Right atrium auricular region (tissue), 2 donors: ENCODE data around the gene KCNH5. TPM values are rescaled to one million over a fixed set of nuclear protein-coding genes. Genes with fewer than 3 reads are reported as not detected.
A peak's percentile ranks its signal among the peaks of the same experiment; 100 is the strongest.

Source experiments
- DNase-seq: peaks from one replicate; pipeline ENCODE4 v3.0.0-alpha.2; 2019; ENCODE audit warnings: low spot score
- H3K27ac ChIP-seq, 2 donors: fragments of 200-600 bp; sonication (generic); 1 replicate in 1 of 2; 2 replicates in 1 of 2; pipeline ENCODE4 v1.5.1; 2016 to 2019
- H3K27me3 ChIP-seq, 2 donors: fragments of 200-600 bp; sonication (generic); one replicate each; pipeline versions ENCODE4 v1.5.1 to v1.6.0; 2017 to 2019
- H3K36me3 ChIP-seq: fragments of 200-600 bp; sonication (generic); one replicate; pipeline ENCODE4 v1.5.1; 2016
- H3K4me1 ChIP-seq, 2 donors: fragments of 200-600 bp; sonication (generic); one replicate each; pipeline versions ENCODE4 v1.5.1 to v1.6.0; 2017 to 2019
- H3K4me3 ChIP-seq, 2 donors: fragments of 200-600 bp; sonication (generic); 1 replicate in 1 of 2; 2 replicates in 1 of 2; pipeline ENCODE4 v1.5.1; 2017 to 2019; ENCODE audit warnings: mild to moderate bottlenecking in 1 of 2, moderate library complexity in 1 of 2
- H3K9me3 ChIP-seq, 2 donors: fragments of 200-600 bp; sonication (generic); one replicate each; pipeline ENCODE4 v1.5.1; 2019
- total RNA-seq, 2 donors: library from RNA; depleted of rRNA; stranded (reverse); fragments of >200 nt; gene quantifications; one replicate each; pipeline ENCODE4 v1.1.0, GENCODE V29; 2016
- TF ChIP-seq, protein P1 (sequence below), 2 donors: fragments of 200-600 bp; sonication (generic); IDR thresholded peaks; one replicate each; pipeline ENCODE4 v1.5.1; 2019; ENCODE audit warnings: antibody characterized with exemption in 2 of 2

Gene KCNH5
- total RNA-seq, 2 donors from 2014 or later: 1.3 TPM; not detected in 1

DNA sequence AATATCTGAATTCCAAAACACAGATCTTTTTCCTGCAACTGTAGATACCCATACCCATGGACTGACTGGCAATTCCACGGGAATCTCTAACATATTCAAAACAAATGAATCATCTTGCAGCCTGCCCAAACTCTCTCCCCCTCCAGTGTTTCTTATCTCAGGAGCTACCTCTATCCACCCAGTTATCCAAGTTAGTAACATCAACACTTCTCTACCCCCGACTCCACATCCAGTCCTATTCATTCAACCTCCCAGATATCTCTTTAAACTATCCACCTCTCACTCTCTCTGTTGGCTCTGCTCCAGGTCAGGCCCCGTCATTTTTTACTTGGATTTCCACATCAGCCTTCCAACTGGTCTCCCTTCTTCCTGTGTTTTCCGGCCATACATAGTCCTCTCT, 6.7 kb upstream of the KCNH5 start:
- Histone ChIP-seq H3K27me3 (no peaks in the 10 kb centered on the region), H3K4me3 (no peak overlapping the region), H3K27ac (no peak overlapping the region), H3K4me1 (no peaks in the 10 kb centered on the region), H3K36me3 (no peaks in the 10 kb centered on the region), H3K9me3 (no peaks in the 10 kb centered on the region)
- no peak for DNase-seq
- TF ChIP-seq, protein P1, sequence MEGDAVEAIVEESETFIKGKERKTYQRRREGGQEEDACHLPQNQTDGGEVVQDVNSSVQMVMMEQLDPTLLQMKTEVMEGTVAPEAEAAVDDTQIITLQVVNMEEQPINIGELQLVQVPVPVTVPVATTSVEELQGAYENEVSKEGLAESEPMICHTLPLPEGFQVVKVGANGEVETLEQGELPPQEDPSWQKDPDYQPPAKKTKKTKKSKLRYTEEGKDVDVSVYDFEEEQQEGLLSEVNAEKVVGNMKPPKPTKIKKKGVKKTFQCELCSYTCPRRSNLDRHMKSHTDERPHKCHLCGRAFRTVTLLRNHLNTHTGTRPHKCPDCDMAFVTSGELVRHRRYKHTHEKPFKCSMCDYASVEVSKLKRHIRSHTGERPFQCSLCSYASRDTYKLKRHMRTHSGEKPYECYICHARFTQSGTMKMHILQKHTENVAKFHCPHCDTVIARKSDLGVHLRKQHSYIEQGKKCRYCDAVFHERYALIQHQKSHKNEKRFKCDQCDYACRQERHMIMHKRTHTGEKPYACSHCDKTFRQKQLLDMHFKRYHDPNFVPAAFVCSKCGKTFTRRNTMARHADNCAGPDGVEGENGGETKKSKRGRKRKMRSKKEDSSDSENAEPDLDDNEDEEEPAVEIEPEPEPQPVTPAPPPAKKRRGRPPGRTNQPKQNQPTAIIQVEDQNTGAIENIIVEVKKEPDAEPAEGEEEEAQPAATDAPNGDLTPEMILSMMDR (IDR thresholded peaks at IDR 0.05): no peak

DNA sequence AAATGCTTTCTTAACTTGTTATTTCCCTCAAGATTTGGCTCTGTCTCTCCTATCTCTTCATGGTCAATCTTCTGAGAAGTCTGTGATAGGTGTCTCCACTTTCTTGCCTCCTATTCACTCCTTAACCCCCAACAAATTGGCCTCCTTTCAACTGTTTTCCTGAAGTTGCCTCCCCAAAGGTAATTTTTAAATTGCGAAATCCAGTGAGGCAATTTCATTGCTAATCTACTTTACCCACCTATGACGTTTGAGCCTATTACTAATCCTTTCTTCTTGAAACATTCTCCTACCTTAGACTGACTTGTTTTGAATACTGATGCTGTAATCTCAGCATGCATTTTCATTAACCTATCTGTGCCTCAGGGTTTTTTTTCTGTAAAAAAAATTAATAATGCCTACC, 6.0 kb upstream of the KCNH5 start:
- Histone ChIP-seq H3K27ac (no peak overlapping the region), H3K36me3 (no peaks in the 10 kb centered on the region), H3K9me3 (no peaks in the 10 kb centered on the region), H3K4me3 (no peak overlapping the region), H3K4me1 (no peaks in the 10 kb centered on the region), H3K27me3 (peaks cover 0 to 5% of the 10 kb centered on the region in 2 donors)
- no peak for DNase-seq
- TF ChIP-seq, protein P1 (IDR thresholded peaks at IDR 0.05): no peak

DNA sequence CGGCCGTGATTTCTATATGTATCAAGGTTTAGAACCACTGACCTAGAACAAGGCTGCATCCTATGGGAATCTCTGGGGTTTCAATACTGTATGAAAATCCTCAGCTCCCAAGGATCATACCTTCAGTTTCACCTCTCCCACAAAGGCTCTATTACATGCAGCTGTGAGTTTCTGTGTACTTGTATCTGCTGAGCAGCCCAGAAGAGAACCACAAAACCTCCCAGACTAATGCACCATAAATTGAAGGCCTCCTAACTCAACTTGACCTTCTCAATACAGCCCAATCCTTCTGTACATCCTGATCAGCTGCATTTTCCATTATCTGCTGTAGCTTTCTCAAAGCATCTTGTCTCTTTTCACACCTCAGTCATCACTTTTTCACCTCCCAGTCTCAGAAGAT, 5.4 kb upstream of the KCNH5 start:
- no peak overlapping the region for H3K4me3 ChIP-seq
- H3K27me3 ChIP-seq: peaks cover 0 to 10% of the 10 kb centered on the region in 2 donors
- peaks cover 0 to 6% of the 10 kb centered on the region in 2 donors for H3K4me1 ChIP-seq
- no peak for DNase-seq
- TF ChIP-seq, protein P1 (IDR thresholded peaks at IDR 0.05): no peak
- no peak overlapping the region for H3K27ac ChIP-seq
- no peaks in the 10 kb centered on the region for H3K36me3 ChIP-seq
- no peaks in the 10 kb centered on the region for H3K9me3 ChIP-seq

DNA sequence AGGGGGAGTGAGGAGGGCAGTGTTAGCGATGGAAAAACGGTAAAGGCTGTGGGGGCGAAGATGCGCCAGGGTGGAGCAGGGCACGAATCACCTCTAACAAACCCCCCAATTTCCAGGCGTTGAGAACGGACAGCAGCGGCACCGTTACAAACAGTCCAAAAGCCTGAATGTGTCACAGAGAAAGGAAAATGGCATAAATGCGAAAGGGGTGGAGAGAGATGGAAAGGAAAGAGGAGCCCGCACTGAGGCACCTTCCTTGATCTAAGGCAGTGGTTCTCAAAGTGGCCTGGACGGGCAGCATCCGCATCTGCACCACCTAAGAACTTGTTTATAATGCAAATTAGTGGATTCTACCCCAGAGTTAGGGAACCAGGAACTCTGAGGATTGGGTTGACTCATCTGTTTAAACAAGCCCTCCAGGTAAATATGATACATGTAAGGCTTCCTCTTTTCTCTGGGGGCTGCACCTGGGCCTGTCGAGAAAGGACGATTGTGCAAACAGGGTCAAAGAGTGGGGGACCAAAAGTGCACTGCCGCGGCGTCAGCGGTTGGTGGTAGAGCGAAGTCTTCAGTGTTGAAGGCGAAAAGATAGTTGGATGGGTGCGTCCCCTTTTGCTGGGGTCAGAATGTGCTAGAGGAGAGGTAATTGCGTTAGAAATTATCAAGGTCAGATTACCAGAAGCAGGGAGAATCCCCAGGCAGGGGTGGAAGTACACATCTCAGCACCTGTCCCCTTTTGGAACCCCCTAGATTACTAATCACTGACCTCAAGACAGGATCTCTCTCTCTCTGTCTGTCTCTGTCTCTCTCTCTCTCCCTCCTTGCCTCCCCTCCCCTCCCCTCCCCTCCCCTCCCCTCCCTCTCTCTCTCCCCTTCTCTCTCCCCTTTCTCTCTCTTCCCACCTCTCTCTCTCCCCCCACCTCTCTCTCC, 1.3 kb upstream of the KCNH5 start:
- peak overlapping the region in 1 of 2 donors; percentile 40 for H3K4me3 ChIP-seq
- TF ChIP-seq, protein P1 (IDR thresholded peaks at IDR 0.05): no peak
- no peaks in the 10 kb centered on the region for H3K9me3 ChIP-seq
- peaks cover 0 to 15% of the 10 kb centered on the region in 2 donors for H3K4me1 ChIP-seq
- no peaks in the 10 kb centered on the region for H3K36me3 ChIP-seq
- peaks cover 0 to 27% of the 10 kb centered on the region in 2 donors for H3K27me3 ChIP-seq
- no peak overlapping the region for H3K27ac ChIP-seq
- DNase-seq: no peak

DNA sequence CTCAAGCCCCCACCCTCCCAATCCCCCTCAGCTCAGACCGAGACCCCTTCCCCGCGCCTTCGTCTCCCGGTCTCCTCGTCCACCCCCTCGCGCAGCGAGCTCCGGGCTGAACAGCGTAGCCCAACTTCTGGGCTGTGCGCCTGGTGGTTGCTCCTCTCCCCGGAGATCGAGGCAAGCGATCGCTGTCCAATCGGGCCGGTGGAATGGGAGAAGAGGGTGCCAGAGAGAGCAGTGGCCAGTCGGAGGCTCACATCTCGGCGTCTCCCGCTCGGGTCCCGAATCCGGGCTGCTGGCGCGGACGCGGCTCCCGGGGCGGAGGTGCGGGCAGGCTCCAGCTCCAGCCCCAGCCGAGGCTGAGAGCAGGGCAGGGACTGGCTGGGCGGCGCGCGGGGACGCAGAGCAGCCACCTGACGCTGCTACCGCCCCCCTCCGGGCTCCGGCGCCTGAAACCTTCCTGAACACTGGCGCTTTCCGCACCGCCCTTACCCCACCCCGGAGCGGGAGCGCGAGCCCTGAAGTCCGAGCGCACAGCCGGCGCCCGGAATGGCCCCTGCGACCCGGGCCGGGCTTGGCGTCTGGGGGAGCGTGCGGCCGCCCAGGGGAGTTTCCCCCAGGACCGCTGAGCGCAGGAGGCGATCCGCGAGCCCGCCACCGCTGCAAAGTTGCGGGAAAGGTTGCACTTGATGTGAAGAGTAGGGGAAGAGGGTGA, 508 bp upstream of the KCNH5 start:
- TF ChIP-seq, protein P1 (IDR thresholded peaks at IDR 0.05): no peak
- H3K9me3 ChIP-seq: no peaks in the 10 kb centered on the region
- H3K27ac ChIP-seq: no peak overlapping the region
- H3K36me3 ChIP-seq: no peaks in the 10 kb centered on the region
- H3K4me1 ChIP-seq: peaks cover 0 to 15% of the 10 kb centered on the region in 2 donors
- DNase-seq: no peak
- H3K27me3 ChIP-seq: peaks cover 0 to 27% of the 10 kb centered on the region in 2 donors
- peak overlapping the region in 1 of 2 donors; percentile 40 for H3K4me3 ChIP-seq
